Keratinocyte (primary cell): ENCODE results near the gene ACADVL.

ENCODE experiments used
- EZH2 ChIP-seq: IDR thresholded peaks from one replicate; pipeline ENCODE4 v1.6.1; 2012; ENCODE audit warnings: inconsistent platforms, mild to moderate bottlenecking, low read length, moderate library complexity
- TF ChIP-seq, protein P1 (sequence below), 3 experiments: IDR thresholded peaks in 1 of 3; conservative IDR thresholded peaks in 1 of 3; optimal IDR thresholded peaks in 1 of 3; 2 replicates in 2 of 3; 3 replicates in 1 of 3; pipeline versions ENCODE3 to v1.5.1; 2011; ENCODE audit warnings: low read length in 3 of 3, mild to moderate bottlenecking in 3 of 3, moderate library complexity in 2 of 3, control low read depth in 1 of 3, inconsistent platforms in 1 of 3; ENCODE audit not compliant: insufficient read depth in 2 of 3; ENCODE audit errors: extremely low read depth in 1 of 3

- TF ChIP-seq, protein P1, sequence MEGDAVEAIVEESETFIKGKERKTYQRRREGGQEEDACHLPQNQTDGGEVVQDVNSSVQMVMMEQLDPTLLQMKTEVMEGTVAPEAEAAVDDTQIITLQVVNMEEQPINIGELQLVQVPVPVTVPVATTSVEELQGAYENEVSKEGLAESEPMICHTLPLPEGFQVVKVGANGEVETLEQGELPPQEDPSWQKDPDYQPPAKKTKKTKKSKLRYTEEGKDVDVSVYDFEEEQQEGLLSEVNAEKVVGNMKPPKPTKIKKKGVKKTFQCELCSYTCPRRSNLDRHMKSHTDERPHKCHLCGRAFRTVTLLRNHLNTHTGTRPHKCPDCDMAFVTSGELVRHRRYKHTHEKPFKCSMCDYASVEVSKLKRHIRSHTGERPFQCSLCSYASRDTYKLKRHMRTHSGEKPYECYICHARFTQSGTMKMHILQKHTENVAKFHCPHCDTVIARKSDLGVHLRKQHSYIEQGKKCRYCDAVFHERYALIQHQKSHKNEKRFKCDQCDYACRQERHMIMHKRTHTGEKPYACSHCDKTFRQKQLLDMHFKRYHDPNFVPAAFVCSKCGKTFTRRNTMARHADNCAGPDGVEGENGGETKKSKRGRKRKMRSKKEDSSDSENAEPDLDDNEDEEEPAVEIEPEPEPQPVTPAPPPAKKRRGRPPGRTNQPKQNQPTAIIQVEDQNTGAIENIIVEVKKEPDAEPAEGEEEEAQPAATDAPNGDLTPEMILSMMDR (optimal IDR thresholded peaks at IDR 0.05 in 1 of 3, IDR thresholded peaks at IDR 0.05 in 1 of 3, conservative IDR thresholded peaks at IDR 0.05 in 1 of 3; ENCODE audit: extremely low read depth in 1 of 3, insufficient read depth in 2 of 3, low read length in 3 of 3): no peak
- no peak for TF ChIP-seq EZH2
Observed at GRCh38 chr17:7177954-7178477, 41.7 kb upstream of the ACADVL start.
